D721Med (cell line): ENCODE results near the gene PLD4.
"Not testable (repeated sequence)": the region's sequence is repeated elsewhere in the genome, so short reads cannot be mapped to it uniquely, and the experiment has no call there.

Experiments used
- DNase-seq: peaks from one replicate; pipeline ENCODE4 v3.0.0; 2011; ENCODE audit warnings: low spot score; ENCODE audit not compliant: insufficient read length
- FAIRE-seq: peaks from 2 replicates; lab custom pipeline; 2011; peaks lifted over from hg19 to GRCh38; lab: Jason Lieb, UNC
- CTCF ChIP-seq: IDR thresholded peaks from 2 replicates; pipeline ENCODE4 v1.5.1; 2012; ENCODE audit warnings: mild to moderate bottlenecking, control low read depth; ENCODE audit not compliant: insufficient read depth; ENCODE audit errors: missing control alignments

Gene PLD4

GRCh38 chr14:104887623-104888488 is 36.8 kb upstream of the PLD4 start:
- FAIRE-seq (no peak), DNase-seq (no peak)
- no peak for TF ChIP-seq CTCF

- no peak for TF ChIP-seq CTCF
- no peak for FAIRE-seq
- DNase-seq, result no peak
Observed at GRCh38 chr14:104888489-104889374, 35.9 kb upstream of the PLD4 start.

- no peak for FAIRE-seq
- TF ChIP-seq CTCF, result no peak
- DNase-seq, result no peak
Observed at GRCh38 chr14:104889375-104889757, 35.3 kb upstream of the PLD4 start.

- not testable (repeated sequence) for DNase-seq, FAIRE-seq
Observed at GRCh38 chr14:104890292-104890691, 34.4 kb upstream of the PLD4 start.

GRCh38 chr14:104891121-104891551 is 33.5 kb upstream of the PLD4 start:
- FAIRE-seq (no peak), DNase-seq (no peak)
- TF ChIP-seq CTCF, result no peak

- FAIRE-seq, result no peak
- no peak for DNase-seq
Observed at GRCh38 chr14:104891664-104892530, 32.8 kb upstream of the PLD4 start.

More at GRCh38 chr14:104891664-104892530, 32.8 kb upstream of the PLD4 start:
- TF ChIP-seq CTCF, result no peak
